ENCODE measurements around the gene LEMD2.

GRCh38 chr6:33786736-33787135 is 2.2 kb downstream of the LEMD2 start:
- TF ChIP-seq CTCF (IDR thresholded peaks at IDR 0.05) = no peak
- no peak for TF ChIP-seq POLR2A (IDR thresholded peaks at IDR 0.05; ENCODE audit: low read length)
- no peak for TF ChIP-seq MAX (IDR thresholded peaks at IDR 0.05)
- TF ChIP-seq ZC3H11A (IDR thresholded peaks at IDR 0.05) = no peak
- no peak for TF ChIP-seq ATOH8 (CRISPR knock-in tag; IDR thresholded peaks at IDR 0.05; ENCODE audit: low read depth)
- no peak for TF ChIP-seq ESRRA (IDR thresholded peaks at IDR 0.05; ENCODE audit: borderline replicate concordance, low read length)
- TF ChIP-seq HMGXB4 (CRISPR knock-in tag; IDR thresholded peaks at IDR 0.05; ENCODE audit: borderline replicate concordance) = no peak
- no peak for TF ChIP-seq JUNB (IDR thresholded peaks at IDR 0.05)
- no peak for TF ChIP-seq CBX8 (IDR thresholded peaks at IDR 0.05)
- no peak for TF ChIP-seq ELK1 (IDR thresholded peaks at IDR 0.05; ENCODE audit: low read depth, low read length)
- no peak for TF ChIP-seq PHF8 (IDR thresholded peaks at IDR 0.05; ENCODE audit: borderline replicate concordance, low read depth)
- TF ChIP-seq MAFK (IDR thresholded peaks at IDR 0.05; ENCODE audit: partially characterized antibody) = no peak

Data from A549 (cell line).